ENCODE measurements around the gene ETFBKMT.

Gene ETFBKMT, protein sequence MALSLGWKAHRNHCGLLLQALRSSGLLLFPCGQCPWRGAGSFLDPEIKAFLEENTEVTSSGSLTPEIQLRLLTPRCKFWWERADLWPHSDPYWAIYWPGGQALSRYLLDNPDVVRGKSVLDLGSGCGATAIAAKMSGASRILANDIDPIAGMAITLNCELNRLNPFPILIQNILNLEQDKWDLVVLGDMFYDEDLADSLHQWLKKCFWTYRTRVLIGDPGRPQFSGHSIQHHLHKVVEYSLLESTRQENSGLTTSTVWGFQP

DNA sequence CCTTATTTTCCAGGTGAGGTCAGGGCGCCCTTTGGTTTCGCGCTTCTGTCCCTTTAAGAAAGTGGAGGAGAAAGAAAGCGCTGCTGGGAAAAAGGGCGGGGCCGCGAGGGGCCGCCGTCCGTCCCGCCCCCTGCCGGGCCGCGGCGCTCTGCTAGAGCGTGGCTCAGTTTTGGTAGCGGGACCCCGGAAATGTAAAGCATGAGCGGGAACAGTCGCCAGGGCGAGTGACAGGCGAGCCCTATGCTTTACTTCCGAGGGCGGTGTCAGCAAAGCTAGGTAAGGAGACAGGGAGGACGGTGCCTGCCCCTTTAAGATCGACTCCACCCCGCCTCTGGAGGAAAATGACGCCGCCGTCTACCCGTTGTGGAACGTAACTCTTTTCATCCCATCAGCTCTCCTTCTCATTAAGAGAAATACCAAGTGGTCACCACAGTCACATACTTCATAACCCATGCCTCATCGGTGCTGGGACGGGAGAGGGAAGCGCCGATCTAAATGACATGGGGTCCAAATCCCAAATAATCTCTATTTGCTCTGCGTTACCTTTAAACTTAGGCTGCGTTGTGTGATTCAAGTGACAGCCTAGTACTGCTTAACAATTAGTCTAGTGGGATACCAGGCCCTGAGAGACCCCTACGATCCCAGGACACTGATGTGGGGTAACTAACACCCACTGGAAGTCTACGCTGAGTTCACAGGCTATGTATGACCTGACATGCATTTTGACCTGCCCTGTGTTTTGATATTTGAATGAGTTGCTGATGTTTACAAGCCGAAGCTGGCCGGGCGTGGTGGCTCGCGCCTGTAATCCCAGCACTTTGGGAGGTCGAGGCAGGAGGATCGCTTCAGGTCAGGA, at the start of gene ETFBKMT:
ETFBKMT (plus strand) TSS at position 602 of the 856 bp plus-strand sequence. CDS start 2,266 bp downstream, outside the sequence.
- peak; percentile 88 for DNase-seq

DNA sequence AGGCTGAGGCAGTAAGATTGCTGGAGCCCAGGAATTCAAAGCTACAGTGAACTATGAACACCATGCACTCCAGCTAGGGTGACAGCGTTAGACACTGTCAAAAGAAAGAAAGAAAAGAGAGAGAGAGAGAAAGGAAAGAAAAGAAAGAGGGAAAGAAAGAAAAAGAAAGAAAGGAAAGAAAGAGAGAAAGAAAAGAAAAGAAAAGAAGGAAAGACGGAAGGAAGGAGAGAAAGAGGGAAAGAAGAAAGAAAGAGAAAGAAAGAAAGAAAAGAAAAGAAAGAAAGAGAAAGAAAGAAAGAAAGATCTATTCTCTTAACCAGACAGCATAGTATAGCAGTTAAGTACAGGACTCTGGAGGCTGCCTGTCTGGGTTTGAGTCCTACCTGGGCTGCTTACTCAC, 46.7 kb upstream of the ETFBKMT start:
- DNase-seq: no peak

DNA sequence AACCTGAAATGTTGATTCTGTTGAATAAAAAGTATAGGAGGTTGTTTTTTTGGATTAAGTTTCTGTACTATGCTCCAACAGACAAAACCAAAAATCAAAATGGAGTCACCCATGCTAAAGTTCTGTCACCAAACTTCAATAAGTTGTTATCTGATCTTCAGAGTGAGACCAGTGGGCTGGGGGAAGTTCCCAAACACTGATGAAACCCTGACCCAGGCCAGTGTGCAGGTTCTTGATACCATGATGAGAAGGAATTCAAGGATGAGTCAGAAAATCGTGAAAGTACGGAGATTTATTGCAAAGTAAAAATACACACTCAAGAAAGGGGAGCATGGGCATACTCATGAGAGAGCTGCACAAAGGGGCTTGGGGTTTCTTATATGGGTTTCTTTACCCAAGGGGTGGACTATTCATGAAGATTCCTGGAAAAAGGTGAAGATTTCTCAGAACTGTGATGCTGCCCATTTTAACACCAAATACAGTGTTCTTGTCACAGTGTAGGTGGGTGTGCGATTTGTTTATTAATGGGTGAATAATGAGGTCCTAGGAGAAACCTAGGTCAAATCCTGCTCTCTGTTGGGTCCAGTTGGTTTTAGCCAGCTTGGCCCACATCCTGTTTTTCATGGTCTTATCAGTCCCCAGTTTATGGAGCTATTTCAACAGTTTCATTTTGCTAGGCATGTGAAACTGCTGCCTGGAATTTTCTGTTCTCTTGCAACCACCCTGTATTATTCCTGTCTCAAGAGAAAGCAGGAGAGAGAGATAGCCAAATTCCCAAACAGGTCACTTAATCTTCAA, 41.1 kb upstream of the ETFBKMT start:
- no peak for DNase-seq

DNA sequence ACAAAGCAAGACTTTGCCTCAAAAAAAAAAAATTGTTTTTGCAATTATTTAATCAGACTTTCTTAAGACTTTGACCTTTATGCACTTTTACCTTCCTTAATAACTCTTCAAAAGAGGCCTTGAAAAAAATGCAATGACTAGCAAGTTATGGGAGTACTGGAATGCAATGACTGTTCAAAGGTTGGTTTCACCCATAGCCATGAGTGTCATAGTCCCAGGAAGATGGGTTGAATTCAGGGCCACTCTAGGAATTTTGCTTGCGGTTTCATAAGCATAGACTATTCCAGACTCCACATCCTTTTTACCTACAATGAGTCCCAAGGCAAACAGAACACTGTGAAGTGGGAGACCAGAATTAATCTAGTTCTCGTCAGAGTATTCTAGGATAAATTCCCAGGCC, 39.2 kb upstream of the ETFBKMT start:
- DNase-seq: peak; percentile 30

DNA sequence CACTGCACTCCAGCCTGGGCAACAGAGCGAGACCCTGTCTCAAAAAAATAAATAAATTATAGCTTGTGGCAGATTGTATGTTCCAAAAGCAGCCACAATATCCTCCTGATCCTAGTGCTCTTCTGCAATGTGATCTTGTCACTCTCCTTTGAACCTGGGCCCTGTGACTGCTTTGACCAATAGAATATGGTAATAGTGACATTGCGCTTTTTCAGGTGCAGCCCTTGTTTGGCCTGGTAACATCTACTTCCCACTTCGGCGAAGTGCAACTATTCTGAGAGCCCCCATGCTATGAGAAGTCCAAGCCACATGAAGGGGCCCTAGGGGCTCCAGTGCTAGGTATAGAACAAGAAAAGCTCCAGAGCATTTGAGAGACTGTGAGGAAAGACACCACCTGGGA, 37.5 kb upstream of the ETFBKMT start:
- no peak for DNase-seq

DNA sequence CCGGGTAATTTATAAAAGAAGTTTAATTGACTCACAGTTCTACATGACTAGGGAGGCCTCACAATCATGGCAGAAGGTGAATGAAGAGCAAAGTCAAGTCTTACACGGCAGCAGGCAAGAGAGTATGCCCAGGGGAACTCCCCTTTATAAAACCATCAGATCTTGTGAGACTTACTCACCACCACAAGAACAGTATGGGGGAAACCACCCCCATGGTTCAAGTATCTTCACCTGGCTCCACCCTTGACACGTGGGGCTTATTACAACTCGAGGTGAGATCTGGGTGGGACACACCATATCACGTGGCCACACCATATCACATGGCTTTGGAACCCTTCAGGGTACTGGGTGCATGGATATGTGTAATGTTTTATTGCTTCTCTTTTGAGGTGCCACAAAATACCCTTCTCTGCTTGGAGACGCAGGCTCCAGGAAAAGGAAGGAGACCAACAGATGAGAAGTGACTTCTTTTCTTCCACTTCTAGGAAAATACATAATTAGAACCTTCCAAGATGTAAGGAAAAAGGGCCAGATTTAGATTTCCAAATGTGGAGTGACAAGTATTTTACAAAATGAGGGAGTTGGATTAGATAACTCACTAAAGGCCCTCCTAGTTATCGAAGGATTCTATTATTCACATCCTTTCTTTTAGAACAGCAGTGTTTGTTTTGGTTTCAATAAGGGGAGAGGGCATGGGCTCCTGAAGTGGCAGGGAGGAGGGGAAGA, 33.1 kb upstream of the ETFBKMT start:
- no peak for DNase-seq

DNA sequence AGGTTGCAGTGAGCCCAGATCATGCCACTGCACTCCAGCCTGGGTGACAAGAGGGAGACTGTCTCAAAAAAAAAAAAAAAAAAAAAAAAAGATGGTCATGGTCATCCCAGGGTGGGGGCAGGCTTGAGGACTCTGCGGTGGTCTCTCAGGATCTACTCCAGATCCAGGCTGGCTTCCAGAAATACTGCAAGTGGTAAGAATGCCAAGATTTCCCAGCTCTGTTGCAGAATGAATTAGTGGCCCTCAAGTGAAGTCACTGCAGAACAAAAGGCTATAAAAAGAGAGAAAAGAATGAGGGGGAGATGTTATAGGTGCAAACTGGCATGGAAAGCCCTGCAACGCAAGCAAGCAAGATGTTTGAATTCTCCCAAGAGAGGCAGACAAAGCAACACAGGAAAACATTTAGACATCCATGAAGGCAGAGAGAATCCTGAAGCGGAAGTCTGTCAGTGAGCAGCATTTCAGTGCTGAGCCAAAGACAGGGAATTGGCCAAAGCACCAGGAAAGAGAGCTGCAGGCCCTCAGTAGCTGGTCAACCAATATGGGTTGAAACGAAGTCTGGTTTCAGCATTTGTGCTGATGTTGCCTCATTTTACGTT, 31.9 kb upstream of the ETFBKMT start:
- DNase-seq: no peak

DNA sequence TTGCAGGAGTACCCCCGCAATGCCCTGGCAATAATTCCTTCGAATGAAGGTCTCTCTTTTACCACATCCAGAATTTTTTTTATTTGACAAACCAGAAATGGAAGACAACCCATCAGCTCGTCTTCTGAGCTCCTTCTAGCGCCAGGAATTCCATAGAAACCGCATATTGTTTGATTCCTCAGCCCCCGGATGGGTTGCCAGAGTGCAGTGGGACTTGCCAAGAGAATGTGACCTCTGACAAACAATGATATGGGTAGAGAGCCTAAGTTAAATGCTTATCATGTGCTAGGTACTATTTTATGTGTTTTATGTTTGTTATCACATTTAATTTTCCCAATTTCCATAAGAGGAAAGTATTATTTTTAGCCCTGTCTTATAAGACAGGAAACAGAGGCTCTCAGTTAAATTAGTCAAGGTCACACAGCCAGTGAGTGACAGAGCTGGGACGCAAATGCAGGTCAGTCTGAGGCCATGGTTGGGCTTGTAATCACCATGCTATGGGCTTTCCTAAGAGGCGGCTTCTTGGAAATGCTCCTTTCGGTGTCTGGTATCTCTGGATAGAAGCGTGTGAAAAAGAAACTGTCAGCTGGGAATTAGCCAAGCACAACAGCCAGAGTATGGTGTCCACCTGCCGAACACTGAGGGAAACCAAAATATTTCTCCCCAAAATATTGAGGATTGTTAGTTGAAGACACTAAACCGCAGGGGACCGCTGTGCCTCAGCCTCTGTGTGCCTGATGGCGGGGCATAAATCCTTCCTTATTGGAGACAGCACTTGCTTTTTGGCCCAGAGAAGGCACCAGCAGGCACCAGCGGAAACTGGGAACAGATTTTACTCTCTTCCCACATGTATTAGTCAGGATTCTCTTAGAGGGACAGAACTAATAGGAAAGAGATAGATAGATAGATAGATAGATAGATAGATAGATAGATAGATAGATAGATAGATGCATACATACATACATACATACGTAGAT, 29.4 kb upstream of the ETFBKMT start:
- DNase-seq: peak; percentile 69

DNA sequence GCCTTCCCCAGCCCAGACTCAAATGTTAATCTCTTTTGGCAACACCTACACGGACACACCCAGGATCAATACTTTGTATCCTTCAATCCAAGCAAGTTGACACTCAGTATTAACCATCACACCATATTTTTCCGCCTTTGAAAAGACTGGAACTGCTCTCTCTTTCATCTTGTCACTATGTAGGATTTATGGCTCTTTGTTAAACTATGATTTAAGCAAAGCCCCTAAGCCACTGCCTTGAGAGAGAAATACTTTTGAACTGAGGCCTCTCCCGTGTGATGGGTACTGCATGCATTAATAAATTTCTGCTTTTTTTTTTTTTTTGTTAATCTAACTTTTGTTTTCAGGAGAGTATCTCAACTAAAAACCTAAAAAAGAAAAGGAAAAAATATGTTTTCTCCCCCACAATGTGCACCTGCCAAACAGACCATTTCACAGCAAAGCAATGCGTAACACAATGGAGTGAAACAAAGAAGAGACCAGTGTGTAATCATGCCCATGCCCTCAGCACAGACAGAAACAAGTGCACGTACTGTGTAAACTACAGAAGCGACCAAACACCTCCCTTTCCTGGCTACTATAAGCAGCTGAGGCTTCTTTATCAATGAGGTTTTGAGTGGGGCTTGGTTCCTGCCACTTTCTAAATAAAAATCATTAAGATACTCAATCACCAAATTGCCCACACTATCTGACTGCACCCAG, 28.3 kb upstream of the ETFBKMT start:
- DNase-seq: no peak

DNA sequence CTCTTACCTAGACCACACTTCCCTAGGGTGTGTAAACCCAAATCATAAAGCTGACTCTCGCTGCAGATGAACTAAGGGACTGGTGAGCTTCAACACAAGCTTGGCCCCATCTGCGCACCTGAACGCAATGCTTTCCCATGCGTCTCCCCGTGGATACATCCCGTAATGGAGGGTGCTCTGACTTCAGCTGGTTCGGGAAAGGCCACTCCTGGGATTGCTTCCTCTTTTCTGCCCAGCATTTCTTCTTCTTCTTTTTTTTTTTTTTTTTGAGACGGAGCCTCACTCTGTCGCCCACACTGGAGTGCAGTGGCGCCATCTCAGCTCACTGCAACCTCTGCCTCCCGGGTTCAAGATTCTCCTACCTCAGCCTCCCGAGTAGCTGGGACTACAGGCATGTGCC, 27.7 kb upstream of the ETFBKMT start:
- no peak for DNase-seq

DNA sequence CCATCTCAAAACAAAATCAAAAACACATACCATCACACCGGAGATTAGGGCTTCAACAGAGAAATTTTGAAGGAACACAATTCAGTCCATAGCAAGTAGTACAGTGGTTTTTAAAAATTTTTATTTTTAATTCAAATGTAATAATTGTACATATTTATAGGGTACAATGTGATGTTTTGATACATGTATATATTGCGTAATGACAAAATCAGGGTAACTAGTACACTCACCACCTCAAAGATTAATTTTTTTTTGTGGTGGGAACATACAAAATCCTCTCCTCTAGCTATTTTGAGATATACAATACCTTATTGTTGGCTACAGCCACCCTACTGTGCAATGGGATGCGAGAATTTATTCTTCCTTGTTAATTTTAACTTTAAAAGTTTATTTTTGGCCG, 26.0 kb upstream of the ETFBKMT start:
- no peak for DNase-seq

DNA sequence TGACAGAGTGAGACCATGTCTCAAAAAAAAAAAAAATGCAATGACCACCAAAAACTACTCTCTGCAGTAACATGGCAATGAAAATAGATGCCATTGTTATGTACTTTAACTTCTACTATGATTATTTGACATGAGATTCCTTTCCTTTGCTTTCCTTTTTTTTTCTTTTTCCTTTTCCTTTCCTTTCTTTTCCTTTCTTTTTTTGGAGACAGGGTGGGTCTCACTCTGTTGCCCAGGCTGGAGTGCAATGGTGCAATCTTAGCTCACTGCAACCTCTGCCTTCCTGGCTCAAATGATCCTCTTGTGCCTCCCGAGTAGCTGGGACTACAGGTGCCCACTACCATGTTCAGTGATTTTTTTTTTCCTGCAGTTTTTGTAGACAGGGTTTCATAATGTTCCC, 24.9 kb upstream of the ETFBKMT start:
- no peak for DNase-seq

DNA sequence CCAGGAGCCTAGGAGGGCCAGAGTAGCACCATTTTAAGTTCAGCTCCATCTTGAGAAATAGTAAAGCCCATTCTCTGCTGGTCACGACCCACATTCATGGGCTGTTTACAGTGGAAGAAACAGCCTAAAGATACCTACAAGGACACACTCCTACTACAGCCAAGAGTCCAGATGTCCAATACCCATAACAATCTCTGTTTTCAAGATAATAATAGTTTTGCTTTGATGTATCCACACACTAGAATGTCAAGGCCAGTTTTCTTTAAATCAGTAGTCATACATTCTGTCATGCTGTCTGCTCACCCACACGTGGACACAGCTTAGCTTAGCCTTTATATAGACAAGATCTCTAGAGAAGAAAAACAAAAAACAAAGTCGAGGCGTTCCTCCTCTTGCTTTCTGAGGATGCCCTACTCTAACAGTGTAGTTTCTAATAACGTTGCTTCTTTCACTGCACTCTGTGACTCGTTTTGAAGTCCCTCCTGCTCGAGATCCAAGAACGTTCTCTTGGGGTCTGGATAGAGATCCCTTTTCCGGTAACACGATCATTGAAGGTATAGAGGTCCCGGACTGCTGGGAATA, 17.9 kb upstream of the ETFBKMT start:
- no peak for DNase-seq

DNA sequence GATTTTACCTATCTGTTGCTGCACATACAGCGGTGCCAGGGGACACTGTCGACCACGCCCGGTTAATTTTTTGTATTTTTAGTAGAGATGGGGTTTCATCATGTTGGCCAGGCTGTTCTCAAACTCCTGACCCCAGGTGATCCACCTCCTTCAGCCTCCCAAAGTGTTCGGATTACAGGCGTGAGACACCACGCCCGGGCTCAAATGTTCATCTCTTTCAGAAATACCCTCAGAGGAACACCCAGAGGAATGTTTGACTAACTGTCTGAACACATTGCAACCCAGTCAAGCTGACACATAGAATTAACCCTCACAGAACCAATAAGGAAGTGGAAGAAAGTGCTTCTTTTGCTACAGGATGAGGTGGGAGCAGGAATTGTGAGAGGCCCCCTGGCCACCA, 15.0 kb upstream of the ETFBKMT start:
- DNase-seq: no peak

DNA sequence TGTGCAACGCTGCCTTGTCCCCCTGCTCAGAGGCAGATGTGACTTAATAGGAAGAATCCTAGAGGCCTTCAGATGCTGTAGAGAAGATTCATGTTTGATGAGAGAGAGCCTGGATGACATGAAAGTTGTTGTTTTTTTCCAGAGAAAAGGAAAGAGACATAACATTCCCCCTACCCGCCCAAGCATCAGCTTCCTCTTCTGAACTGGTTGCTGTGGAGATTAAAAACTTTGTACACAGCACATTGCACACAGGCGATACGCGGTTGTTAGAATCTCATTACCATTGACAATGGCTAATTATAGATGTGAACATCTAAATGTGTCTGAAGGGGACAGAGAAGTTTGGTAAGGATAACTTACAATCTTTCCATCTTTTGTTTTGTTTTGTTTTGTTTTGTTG, 13.6 kb upstream of the ETFBKMT start:
- DNase-seq: no peak

DNA sequence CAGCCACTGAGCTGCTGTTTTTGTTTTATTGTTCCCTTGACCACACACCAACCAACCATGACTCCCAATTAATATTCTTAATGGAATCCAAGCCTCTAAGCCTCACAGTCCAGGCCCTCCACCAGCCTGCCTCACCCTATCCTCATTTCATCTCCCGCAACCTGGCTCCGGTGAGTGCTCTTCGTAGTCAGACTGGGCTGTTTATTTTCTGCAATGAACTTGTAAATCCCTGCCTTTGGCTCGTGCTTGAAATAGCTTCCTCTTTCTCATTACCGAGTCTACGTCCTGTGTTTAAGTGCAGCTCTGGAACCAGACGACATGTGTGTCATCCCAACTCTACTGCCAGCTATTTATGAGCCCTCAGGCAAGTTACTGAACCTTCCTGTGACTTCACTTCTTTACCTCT, 12.4 kb upstream of the ETFBKMT start:
- no peak for DNase-seq

DNA sequence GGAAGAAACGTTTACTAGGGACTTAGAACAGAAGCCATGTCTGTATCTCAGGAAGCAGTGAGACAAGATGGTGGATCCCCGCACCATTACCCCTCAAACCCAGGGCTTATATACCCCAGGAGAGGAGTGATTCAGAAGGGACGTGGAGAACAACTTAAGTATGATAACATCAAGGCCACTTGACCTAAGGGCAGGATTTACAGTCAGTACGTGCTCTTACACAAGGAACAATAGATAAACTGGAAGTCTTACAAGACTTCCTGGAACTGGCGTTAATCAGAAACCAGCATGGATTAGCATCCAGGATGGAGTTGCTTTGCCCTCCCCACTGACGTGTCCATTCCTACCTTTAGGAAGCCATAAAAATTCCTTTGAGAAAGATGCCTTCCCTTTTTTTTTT, 8.6 kb upstream of the ETFBKMT start:
- no peak for DNase-seq

DNA sequence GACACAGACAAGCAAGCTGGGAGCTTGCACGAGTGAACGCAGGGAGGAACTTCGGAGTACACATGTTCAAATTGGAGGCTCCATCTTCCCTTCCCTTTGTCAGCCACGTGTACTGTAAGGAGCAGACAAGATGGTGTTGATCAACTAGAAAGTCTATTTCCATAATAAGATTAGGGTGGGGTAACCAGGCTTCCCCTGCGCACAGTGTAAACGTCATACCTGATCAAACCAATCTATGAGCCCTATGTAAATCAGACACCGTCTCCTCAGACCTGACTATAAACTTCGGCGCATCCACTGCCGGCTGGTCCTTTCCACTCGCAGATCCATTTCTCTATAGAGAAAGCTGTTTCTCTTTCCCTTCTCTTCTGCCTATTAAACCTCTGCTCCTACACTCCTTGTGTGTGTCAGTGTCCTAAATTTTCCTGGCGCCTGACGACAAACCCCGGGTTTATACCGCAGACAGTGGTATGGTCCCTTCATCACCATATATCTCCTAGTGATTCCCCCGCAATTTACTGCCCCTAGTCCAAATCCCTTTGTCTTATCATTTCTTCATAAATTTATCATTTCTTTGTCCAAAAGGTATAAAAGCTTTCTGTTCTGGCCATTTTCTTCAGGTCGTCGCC, 7.5 kb upstream of the ETFBKMT start:
- no peak for DNase-seq

DNA sequence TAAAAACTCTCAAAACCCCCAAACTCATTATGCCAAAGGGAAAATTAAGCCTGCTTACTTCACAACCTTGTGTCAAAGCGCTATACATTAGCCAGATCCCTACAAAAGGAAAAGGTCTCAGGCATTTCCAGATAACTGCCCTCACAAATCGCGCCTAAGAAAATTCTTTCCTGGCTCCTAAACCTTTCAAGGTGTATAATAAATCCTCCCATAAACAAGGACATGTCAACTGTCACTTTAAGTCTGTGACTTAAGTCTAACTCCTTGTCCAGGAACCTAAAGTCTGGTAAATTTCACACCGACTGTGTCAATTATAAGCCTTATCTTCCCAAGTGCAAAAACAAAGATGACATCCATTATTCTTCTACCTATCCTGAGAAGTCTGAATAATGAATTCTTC, 4.3 kb upstream of the ETFBKMT start:
- DNase-seq: no peak

DNA sequence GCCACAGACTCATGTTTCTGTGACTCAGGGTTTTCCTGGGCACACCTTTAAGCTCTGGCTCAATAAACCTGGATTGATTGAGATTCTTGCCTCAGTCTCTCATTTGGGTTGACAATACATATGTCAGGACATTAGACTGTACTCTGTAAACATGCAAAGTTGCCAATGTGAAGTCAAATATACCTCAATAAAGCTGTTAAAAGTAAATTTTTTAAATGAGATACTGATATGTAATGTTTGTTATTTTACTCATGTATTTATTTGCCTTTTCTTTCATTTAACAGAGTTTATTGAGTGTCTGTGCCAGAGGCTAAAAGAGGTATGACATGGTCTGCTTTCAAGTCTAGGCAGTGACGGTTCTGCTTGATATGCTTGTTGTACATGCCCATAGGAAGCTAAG, 3.7 kb upstream of the ETFBKMT start:
- DNase-seq: no peak
